ENCODE results near the gene C4orf36.
"Not testable (repeated sequence)": the region's sequence is repeated elsewhere in the genome, so short reads cannot be mapped to it uniquely, and the experiment has no call there.

The C4orf36 gene

DNA sequence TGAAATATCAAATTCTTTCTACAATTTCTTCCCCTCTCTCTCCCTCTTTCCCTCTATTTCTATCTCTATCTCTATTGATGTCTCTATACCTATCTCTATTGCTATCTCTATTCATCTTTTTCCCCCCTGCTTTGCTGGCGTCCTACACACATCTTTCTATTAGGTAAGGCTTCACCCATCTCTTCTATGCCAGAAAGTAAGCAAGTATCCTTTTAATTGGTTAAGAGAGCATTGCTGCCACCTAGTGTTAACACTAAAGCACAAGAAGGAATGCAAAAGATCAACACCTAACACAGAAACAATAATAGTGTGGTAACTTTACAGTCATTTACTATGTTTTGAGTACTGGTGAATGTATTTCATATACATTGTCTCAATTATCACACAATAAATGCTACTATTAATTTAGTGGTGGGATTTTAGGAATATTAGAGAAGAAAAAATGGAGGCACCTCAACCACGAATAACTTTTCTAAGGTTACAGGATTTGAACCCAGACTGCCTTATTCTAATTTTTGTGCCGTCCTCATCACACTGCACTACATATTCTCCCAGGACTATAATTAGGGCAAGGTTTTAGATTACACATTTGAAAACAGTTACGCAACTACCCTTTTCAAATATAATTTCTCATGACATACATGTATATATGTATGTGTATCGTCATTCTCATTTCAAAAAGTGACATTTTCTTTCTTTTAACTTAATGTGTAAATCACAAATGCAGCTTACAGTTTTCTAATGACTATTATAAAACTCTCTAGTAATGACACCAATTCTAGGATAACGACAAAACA lies 3.7 kb upstream of the C4orf36 start:
- Mint-ChIP-seq H3K4me1 (ENCODE audit: low read depth) (peaks cover 8% of the 10 kb centered on the region), H3K27me3 (peaks cover 16% of the 10 kb centered on the region), H3K4me3 (no peak overlapping the region), H3K36me3 (ENCODE audit: low read depth) (no peaks in the 10 kb centered on the region), H3K9me3 (no peaks in the 10 kb centered on the region), H3K27ac (no peak overlapping the region)

DNA sequence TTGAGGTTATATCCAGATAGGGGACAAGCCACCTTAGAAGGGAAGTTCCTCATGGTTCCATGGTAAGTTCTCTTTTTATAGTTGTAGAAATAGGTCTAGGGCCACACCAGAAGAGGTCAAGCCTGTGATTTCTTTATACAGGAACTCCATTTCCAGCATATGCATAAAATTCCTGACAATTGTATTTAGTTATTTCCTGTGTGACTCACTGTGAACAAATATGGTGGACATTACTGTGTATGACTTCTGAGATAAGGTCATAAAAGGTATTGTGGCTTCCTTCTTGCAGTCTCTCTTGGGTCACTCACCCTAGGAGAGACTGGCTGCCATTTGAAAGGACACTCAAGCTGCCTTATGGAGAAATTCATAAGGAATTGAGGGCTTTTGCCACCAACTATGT lies 2.2 kb upstream of the C4orf36 start:
- no peak overlapping the region for H3K4me3 Mint-ChIP-seq
- peaks cover 21% of the 10 kb centered on the region for H3K27me3 Mint-ChIP-seq
- H3K27ac Mint-ChIP-seq: no peak overlapping the region
- no peaks in the 10 kb centered on the region for H3K36me3 Mint-ChIP-seq (ENCODE audit: low read depth)
- peaks cover 8% of the 10 kb centered on the region for H3K4me1 Mint-ChIP-seq (ENCODE audit: low read depth)
- no peaks in the 10 kb centered on the region for H3K9me3 Mint-ChIP-seq

DNA sequence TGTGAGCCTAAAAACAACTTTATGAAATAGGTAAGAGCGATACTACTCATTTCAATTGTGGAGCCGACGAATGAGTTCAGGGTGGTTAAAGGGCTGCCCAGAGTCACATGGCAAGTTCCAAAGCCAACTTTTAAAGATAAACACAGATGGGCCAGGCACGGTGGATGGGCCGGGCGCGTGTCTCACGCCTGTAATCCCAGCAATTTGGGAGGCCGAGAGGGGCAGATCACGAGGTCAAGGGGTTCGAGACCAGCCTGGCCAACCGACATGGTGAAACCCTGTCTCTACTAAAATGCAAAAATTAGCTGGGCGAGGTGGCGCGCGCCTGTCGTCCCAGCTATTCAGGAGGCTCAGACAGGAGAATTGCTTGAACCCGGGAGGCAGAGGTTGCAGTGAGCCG lies 914 bp upstream of the C4orf36 start:
- peak overlapping the region; percentile 13 for H3K4me3 Mint-ChIP-seq
- H3K4me1 Mint-ChIP-seq (ENCODE audit: low read depth): peaks cover 8% of the 10 kb centered on the region
- H3K27me3 Mint-ChIP-seq: peaks cover 21% of the 10 kb centered on the region
- no peaks in the 10 kb centered on the region for H3K9me3 Mint-ChIP-seq
- no peak overlapping the region for H3K27ac Mint-ChIP-seq
- no peaks in the 10 kb centered on the region for H3K36me3 Mint-ChIP-seq (ENCODE audit: low read depth)

DNA sequence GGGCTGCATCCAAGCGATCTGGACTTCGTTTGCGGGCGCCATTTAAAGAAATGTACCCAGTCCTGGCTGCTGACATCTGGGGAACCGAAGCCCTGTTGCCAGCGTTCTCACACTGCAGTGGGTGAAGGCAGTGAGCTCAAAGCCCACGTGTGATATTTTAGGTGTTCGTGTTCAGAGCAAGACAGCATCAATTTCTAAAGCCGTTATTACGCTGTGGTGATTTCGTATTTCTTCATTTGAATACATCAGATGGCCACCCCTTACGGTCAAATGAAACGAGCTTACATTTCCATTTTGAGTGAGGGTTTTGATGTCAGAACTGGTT lies 376 bp upstream of the C4orf36 start:
- Mint-ChIP-seq H3K36me3 (ENCODE audit: low read depth) (no peaks in the 10 kb centered on the region), H3K27ac (no peak overlapping the region), H3K4me1 (ENCODE audit: low read depth) (peaks cover 8% of the 10 kb centered on the region), H3K27me3 (peaks cover 21% of the 10 kb centered on the region), H3K4me3 (peak overlapping the region; percentile 13), H3K9me3 (no peaks in the 10 kb centered on the region)

DNA sequence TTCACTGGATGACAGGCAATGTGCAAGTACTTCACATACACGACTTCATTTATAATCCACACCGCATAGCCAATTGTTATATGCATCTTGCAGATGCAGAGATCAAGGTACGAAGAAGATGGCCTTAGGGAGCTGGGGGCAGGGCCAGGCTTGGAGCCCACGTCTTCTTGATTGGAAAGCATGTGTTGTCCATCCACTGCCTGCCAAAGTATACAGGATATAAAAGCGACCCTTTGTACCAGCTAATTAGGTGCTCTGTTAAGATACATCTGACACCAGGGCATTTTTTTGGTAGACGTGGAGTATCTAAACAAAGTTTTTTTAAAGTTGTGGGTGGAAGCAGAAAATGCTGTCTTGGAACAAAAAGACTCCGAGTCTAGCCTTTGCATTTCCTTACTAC lies 1.4 kb downstream of the C4orf36 start:
- no peaks in the 10 kb centered on the region for H3K36me3 Mint-ChIP-seq (ENCODE audit: low read depth)
- H3K4me3 Mint-ChIP-seq: peak overlapping the region; percentile 80
- H3K9me3 Mint-ChIP-seq: no peaks in the 10 kb centered on the region
- peaks cover 21% of the 10 kb centered on the region for H3K27me3 Mint-ChIP-seq
- no peak overlapping the region for H3K27ac Mint-ChIP-seq
- H3K4me1 Mint-ChIP-seq (ENCODE audit: low read depth): peaks cover 8% of the 10 kb centered on the region

GRCh38 chr4:86879641-86880040 lies 12.6 kb downstream of the C4orf36 start:
- H3K4me3 Mint-ChIP-seq: no peak overlapping the region
- H3K27me3 Mint-ChIP-seq: no peaks in the 10 kb centered on the region
- no peaks in the 10 kb centered on the region for H3K36me3 Mint-ChIP-seq (ENCODE audit: low read depth)
- H3K27ac Mint-ChIP-seq: no peak overlapping the region
- H3K4me1 Mint-ChIP-seq (ENCODE audit: low read depth): no peaks in the 10 kb centered on the region
- peaks cover 15% of the 10 kb centered on the region for H3K9me3 Mint-ChIP-seq

DNA sequence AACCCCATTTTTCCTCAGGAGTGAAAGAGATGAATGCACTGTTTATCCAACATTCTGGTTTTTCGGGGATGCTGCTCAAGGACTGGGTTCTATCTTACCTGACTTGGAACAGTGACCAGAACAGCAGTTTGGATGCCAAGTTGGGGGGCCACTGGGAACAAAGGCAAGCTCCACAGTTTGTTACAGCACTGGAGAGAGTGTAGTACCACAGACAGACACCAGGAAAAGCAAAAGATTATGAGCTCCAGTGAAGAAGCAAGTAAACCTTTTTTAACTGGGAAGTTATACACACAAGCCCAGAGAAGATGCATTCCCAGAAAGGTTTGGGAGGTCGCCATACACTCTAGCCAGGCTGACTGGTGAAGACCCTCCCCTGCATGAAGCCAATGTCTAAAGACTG lies 13.6 kb downstream of the C4orf36 start:
- H3K27me3 Mint-ChIP-seq: no peaks in the 10 kb centered on the region
- H3K9me3 Mint-ChIP-seq: peaks cover 15% of the 10 kb centered on the region
- H3K36me3 Mint-ChIP-seq (ENCODE audit: low read depth): no peaks in the 10 kb centered on the region
- no peak overlapping the region for H3K4me3 Mint-ChIP-seq
- H3K4me1 Mint-ChIP-seq (ENCODE audit: low read depth): no peaks in the 10 kb centered on the region
- no peak overlapping the region for H3K27ac Mint-ChIP-seq

- Mint-ChIP-seq H3K36me3 (ENCODE audit: low read depth) (no peaks in the 10 kb centered on the region), H3K4me3 (no peak overlapping the region), H3K27me3 (no peaks in the 10 kb centered on the region), H3K4me1 (ENCODE audit: low read depth) (no peaks in the 10 kb centered on the region), H3K9me3 (peaks cover 15% of the 10 kb centered on the region), H3K27ac (no peak overlapping the region)
Observed at GRCh38 chr4:86876894-86877685, 15.1 kb downstream of the C4orf36 start.

DNA sequence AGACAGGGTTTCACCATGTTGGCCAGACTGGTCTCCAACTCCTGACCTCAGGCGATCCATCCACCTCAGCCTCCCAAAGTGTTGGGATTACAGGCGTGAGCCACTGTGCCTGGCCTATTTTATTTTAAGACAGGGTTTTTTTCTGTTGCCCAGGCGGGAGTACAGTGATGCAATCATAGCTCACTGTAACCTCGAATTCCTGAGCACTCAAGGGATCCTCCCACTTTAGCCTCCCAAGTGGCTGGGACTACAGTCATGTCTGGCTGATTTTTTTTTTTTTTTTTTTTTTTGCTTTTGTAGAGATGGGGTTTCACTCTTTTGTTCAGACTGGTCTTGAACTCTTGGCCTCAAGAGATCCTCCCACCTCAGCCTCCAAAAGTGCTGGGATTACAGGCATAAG lies 16.8 kb downstream of the C4orf36 start:
- H3K27ac Mint-ChIP-seq; H3K4me1 Mint-ChIP-seq (ENCODE audit: low read depth); H3K27me3 Mint-ChIP-seq; H3K36me3 Mint-ChIP-seq (ENCODE audit: low read depth); H3K4me3 Mint-ChIP-seq: not testable (repeated sequence)
- peaks cover 15% of the 10 kb centered on the region for H3K9me3 Mint-ChIP-seq

GRCh38 chr4:86872135-86872534 lies 20.1 kb downstream of the C4orf36 start:
- no peaks in the 10 kb centered on the region for H3K4me1 Mint-ChIP-seq (ENCODE audit: low read depth)
- H3K9me3 Mint-ChIP-seq: no peaks in the 10 kb centered on the region
- H3K4me3 Mint-ChIP-seq: no peak overlapping the region
- no peaks in the 10 kb centered on the region for H3K27me3 Mint-ChIP-seq
- H3K36me3 Mint-ChIP-seq (ENCODE audit: low read depth): no peaks in the 10 kb centered on the region
- no peak overlapping the region for H3K27ac Mint-ChIP-seq

DNA sequence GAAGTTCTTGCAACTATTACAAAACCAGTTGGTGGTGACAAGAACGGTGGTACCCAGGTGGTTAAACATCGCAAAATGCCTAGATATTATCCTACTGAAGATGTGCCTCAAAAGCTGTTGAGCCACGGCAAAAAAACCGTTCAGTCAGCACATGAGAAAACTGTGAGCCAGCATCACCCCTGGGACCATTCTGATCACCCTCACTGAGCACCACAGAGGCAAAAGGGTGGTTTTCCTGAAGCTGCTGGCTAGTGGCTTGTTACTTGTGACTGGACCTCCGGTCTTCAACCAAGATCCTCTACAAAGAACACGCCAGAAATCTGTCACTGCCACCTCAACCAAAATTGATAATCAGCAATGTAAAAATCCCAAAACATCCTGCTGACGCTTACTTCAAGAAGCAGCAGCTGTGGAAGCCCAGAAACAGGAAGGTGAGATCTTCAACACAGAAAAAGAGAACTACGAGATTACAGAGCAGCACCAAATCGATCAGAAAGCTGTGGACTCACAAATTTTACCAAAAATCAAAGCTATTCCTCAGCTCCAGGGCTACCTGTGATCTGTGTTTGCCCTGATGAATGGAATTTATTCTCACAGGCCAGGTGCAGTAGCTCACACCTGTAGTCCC lies 21.7 kb downstream of the C4orf36 start:
- Mint-ChIP-seq H3K36me3 (ENCODE audit: low read depth) (no peaks in the 10 kb centered on the region), H3K4me1 (ENCODE audit: low read depth) (no peaks in the 10 kb centered on the region), H3K9me3 (no peaks in the 10 kb centered on the region), H3K4me3 (no peak overlapping the region), H3K27me3 (no peaks in the 10 kb centered on the region), H3K27ac (no peak overlapping the region)

DNA sequence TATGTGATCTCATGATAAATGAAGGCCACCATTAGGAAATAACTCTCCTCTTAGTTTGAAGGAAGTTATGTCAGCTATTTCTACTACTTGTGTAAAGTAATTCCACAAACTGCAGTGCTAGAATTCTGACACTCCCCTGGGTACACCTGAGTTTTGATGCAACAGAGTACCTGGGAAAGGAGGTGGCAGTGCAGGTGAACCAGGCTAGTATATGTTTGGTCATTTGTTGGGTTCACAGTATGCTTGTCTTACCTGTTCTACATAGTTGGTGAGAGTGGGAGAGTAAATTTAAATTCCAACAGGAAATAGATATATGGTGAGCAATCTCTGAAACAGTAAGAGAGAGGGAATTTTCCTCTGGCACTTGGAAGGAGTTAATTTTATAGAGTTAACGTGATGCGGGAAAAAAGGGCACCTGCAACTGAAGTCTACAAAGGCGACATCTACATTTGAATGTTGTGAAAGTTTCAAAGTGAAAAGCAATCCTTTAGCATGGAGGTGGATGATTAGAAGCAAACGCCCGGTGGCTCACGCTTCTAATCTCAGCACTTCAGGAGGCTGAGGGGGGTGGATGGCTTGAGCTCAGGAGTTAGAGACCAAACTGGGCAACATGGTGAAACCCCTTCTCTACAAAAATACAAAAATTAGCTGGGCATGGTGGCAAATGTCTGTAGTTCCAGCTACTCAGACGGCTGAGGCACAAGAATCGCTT lies 34.7 kb downstream of the C4orf36 start:
- no peaks in the 10 kb centered on the region for H3K27me3 Mint-ChIP-seq
- H3K36me3 Mint-ChIP-seq (ENCODE audit: low read depth): no peaks in the 10 kb centered on the region
- H3K4me1 Mint-ChIP-seq (ENCODE audit: low read depth): no peaks in the 10 kb centered on the region
- H3K27ac Mint-ChIP-seq: no peak overlapping the region
- H3K4me3 Mint-ChIP-seq: no peak overlapping the region
- H3K9me3 Mint-ChIP-seq: no peaks in the 10 kb centered on the region

GRCh38 chr4:86856896-86857295 lies 35.3 kb downstream of the C4orf36 start:
- no peaks in the 10 kb centered on the region for H3K9me3 Mint-ChIP-seq
- H3K4me1 Mint-ChIP-seq (ENCODE audit: low read depth): no peaks in the 10 kb centered on the region
- H3K36me3 Mint-ChIP-seq (ENCODE audit: low read depth): no peaks in the 10 kb centered on the region
- no peak overlapping the region for H3K4me3 Mint-ChIP-seq
- no peaks in the 10 kb centered on the region for H3K27me3 Mint-ChIP-seq
- H3K27ac Mint-ChIP-seq: no peak overlapping the region

- H3K4me1 Mint-ChIP-seq (ENCODE audit: low read depth): no peaks in the 10 kb centered on the region
Observed at GRCh38 chr4:86855572-86855971, 36.6 kb downstream of the C4orf36 start.

DNA sequence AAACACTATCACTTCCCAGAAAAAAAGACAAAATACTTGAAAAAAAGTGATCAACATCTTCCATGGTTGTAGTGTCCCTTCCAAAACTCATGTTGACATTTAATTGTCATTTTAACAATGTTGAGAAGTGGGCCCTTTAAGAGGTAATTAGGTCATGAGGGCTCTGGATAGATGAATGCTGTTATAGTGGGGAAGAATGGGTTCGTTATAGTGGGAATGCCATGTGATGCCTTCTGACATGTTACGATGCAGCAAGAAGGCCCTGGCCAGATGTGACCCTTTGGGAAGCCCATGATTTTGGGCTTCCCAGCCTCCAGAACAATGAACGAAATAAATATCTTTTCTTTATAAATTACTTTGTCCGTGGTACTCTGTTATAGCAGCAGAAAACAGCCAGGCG lies 39.0 kb downstream of the C4orf36 start:
- no peaks in the 10 kb centered on the region for H3K4me1 Mint-ChIP-seq (ENCODE audit: low read depth)
- no peak overlapping the region for H3K27ac Mint-ChIP-seq
- H3K9me3 Mint-ChIP-seq: no peaks in the 10 kb centered on the region
- no peaks in the 10 kb centered on the region for H3K36me3 Mint-ChIP-seq (ENCODE audit: low read depth)
- H3K27me3 Mint-ChIP-seq: peaks cover 3% of the 10 kb centered on the region
- H3K4me3 Mint-ChIP-seq: no peak overlapping the region

More at GRCh38 chr4:86855572-86855971, 36.6 kb downstream of the C4orf36 start:
- Mint-ChIP-seq H3K4me3 (no peak overlapping the region), H3K9me3 (no peaks in the 10 kb centered on the region), H3K36me3 (ENCODE audit: low read depth) (no peaks in the 10 kb centered on the region), H3K27me3 (no peaks in the 10 kb centered on the region), H3K27ac (no peak overlapping the region)
